HG02642 (cell line): ENCODE data around the gene ATP1A2.
"Not testable (repeated sequence)": the region's sequence is repeated elsewhere in the genome, so short reads cannot be mapped to it uniquely, and the experiment has no call there.

Source experiments
- ATAC-seq: cut with Tn5 transposase; IDR thresholded peaks from one replicate; pipeline ENCODE4 v1.9.1; 2021; ENCODE audit warnings: mild to moderate bottlenecking; ENCODE audit not compliant: unreplicated experiment, poor library complexity

Gene ATP1A2

GRCh38 chr1:160122978-160123495 lies 7.5 kb downstream of the ATP1A2 start:
- no peak for ATAC-seq

GRCh38 chr1:160123726-160124125 lies 8.2 kb downstream of the ATP1A2 start:
- no peak for ATAC-seq

- no peak for ATAC-seq
These were observed 9.3 kb downstream of the ATP1A2 start for GRCh38 chr1:160124705-160125478.

GRCh38 chr1:160125746-160126145 lies 10.2 kb downstream of the ATP1A2 start:
- ATAC-seq: no peak

- ATAC-seq: not testable (repeated sequence)
These were observed 10.8 kb downstream of the ATP1A2 start for GRCh38 chr1:160126342-160126741.

GRCh38 chr1:160127381-160127780 lies 11.8 kb downstream of the ATP1A2 start:
- ATAC-seq: no peak

- no peak for ATAC-seq
These were observed 12.4 kb downstream of the ATP1A2 start for GRCh38 chr1:160127865-160128523.

- no peak for ATAC-seq
These were observed 13.1 kb downstream of the ATP1A2 start for GRCh38 chr1:160128636-160129035.

GRCh38 chr1:160129046-160129445 lies 13.5 kb downstream of the ATP1A2 start:
- no peak for ATAC-seq

- no peak for ATAC-seq
These were observed 14.0 kb downstream of the ATP1A2 start for GRCh38 chr1:160129558-160129957.

GRCh38 chr1:160129966-160130365 lies 14.4 kb downstream of the ATP1A2 start:
- ATAC-seq: no peak

- ATAC-seq: no peak
These were observed 14.9 kb downstream of the ATP1A2 start for GRCh38 chr1:160130486-160130885.

- ATAC-seq: no peak
These were observed 15.4 kb downstream of the ATP1A2 start for GRCh38 chr1:160130939-160131338.

- ATAC-seq: no peak
These were observed 16.4 kb downstream of the ATP1A2 start for GRCh38 chr1:160131803-160132565.

- ATAC-seq: no peak
These were observed 18.6 kb downstream of the ATP1A2 start for GRCh38 chr1:160133990-160134770.

GRCh38 chr1:160134791-160135572 lies 19.4 kb downstream of the ATP1A2 start:
- no peak for ATAC-seq

GRCh38 chr1:160136121-160136925 lies 20.8 kb downstream of the ATP1A2 start:
- no peak for ATAC-seq

GRCh38 chr1:160136926-160137200 lies 21.3 kb downstream of the ATP1A2 start:
- ATAC-seq: no peak
